Liver (tissue), 3 donors: ENCODE data around the gene LSM2.

Experiments
- CTCF ChIP-seq: fragments of 150-350 bp; IDR thresholded peaks from 2 replicates; pipeline ENCODE4 v1.5.1; 2017; ENCODE audit warnings: improper control_type of control experiment, low read depth, low read length; ENCODE audit not compliant: missing input control
- RAD21 ChIP-seq, 2 donors: IDR thresholded peaks; 2 replicates each; pipeline ENCODE4 v1.6.1; 2016; ENCODE audit warnings: antibody characterized with exemption in 2 of 2, mild to moderate bottlenecking in 2 of 2
- REST ChIP-seq: IDR thresholded peaks from 2 replicates; pipeline ENCODE4 v1.6.1; 2016; ENCODE audit warnings: antibody characterized with exemption, mild to moderate bottlenecking
- donor health status: healthy.
- donor health status: healthy.

GRCh38 chr6:31782126-31782855, 24.5 kb downstream of the LSM2 start:
- TF ChIP-seq REST (no peak), CTCF (no peak), RAD21 (IDR thresholded peaks at IDR 0.05) (no peak)
